HCT116 (cell line): ENCODE measurements around the gene NUS1.
"Not testable (repeated sequence)": the region's sequence is repeated elsewhere in the genome, so short reads cannot be mapped to it uniquely, and the experiment has no call there.

Experiments used
- POLR2AphosphoS5 ChIP-seq: IDR thresholded peaks from 2 replicates; pipeline ENCODE4 v1.6.1; 2011; ENCODE audit warnings: mild to moderate bottlenecking, low read depth, low read length, moderate library complexity
- SP1 ChIP-seq: IDR thresholded peaks from 2 replicates; pipeline ENCODE4 v1.6.1; 2012; ENCODE audit warnings: low read depth
- ZFX ChIP-seq: fragments of 450-650 bp; IDR thresholded peaks from 2 replicates; pipeline ENCODE4 v1.6.1; 2017

GRCh38 chr6:117675658-117676301, 511 bp downstream of the NUS1 start:
- not testable (repeated sequence) for TF ChIP-seq SP1, POLR2AphosphoS5, ZFX
